ENCODE measurements around the gene RCCD1. TPM values are rescaled to one million over a fixed set of nuclear protein-coding genes. Genes with fewer than 3 reads are reported as not detected.

Gene RCCD1
- total and polyA plus RNA-seq, 2 donors (not counting 3 experiments of a cell fraction or from before 2014, with no cell fraction given): 8.8 to 15.3 TPM

DNA sequence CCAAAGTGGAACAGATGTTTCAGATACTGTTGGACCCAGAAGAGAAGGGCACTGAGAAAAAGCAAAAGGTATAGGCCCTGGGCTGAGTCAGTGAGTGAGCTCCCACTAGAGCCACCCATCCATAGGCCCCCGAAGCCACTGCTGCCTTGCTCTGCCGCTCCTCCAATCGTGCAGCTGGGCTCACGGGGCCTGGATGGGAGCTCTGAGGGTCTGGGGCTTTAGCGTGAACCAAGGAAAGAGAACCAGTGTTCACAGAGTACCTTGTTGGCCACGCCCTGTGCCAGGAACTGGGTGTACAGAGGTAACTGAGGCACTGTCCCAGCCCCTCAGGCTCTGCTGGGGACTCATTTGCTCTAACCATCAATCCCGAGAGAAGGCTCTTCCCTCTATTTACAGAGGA is 14.9 kb upstream of the RCCD1 start:
- intact Hi-C loops (cut with micrococcal nuclease): no loop called here
- Histone ChIP-seq H4K20me1 (replicated peaks; ENCODE audit: control insufficient read depth, extremely low read depth, insufficient read depth, low read length) (no peaks in the 10 kb centered on the region), H3K79me2 (ENCODE audit: control insufficient read depth, insufficient read depth, low read length) (peaks cover 17% of the 10 kb centered on the region), H3K27me3 (ENCODE audit: control insufficient read depth in 2 of 2, insufficient read depth in 2 of 2, low read length in 2 of 2) (no peaks in the 10 kb centered on the region), H3K9me3 (replicated peaks; ENCODE audit: control insufficient read depth, insufficient read depth, low read length) (no peaks in the 10 kb centered on the region), H3K4me1 (ENCODE audit: control insufficient read depth, extremely low read depth, insufficient read depth, low read length) (peaks cover 16% of the 10 kb centered on the region), H3K4me3 (replicated peaks in 1 of 3; ENCODE audit: insufficient read depth in 1 of 3, low read depth in 1 of 3, low read length in 3 of 3) (no peak overlapping the region), H3K9me1 (replicated peaks; ENCODE audit: control insufficient read depth, extremely low read depth, insufficient read depth, low read length) (no peaks in the 10 kb centered on the region), H3K36me3 (ENCODE audit: control insufficient read depth in 2 of 2, extremely low read depth in 1 of 2, insufficient read depth in 2 of 2, low read length in 2 of 2) (peaks cover 16 to 41% of the 10 kb centered on the region in 2 experiments), H3K4me2 (ENCODE audit: insufficient read depth, low read length) (no peak overlapping the region), H2AFZ (ENCODE audit: low read depth, low read length) (no peak overlapping the region), H3K9ac (replicated peaks; ENCODE audit: extremely low read depth, insufficient read depth, low read length) (no peak overlapping the region), H3K27ac (ENCODE audit: insufficient read depth, low read depth, low read length) (no peak overlapping the region)
- BruUV-seq (replicated peaks): no TSS peak
- dilution Hi-C loops (cut with MboI; ENCODE audit: extremely low pct_ligation_motif_present, low sequenced_read_pairs): no loop called here
- FAIRE-seq (no peak), DNase-seq (ENCODE audit: low read depth, low spot score) (no peak)
- TF ChIP-seq JUN (IDR thresholded peaks at IDR 0.05; ENCODE audit: borderline replicate concordance, insufficient read depth, insufficient read length, low read depth) (no peak), EZH2 (IDR thresholded peaks at IDR 0.05; ENCODE audit: borderline replicate concordance, low read depth, low read length, severe bottlenecking) (no peak), FOS (IDR thresholded peaks at IDR 0.05; ENCODE audit: borderline replicate concordance, insufficient read depth, low read length) (no peak), POLR2A (IDR thresholded peaks at IDR 0.05; ENCODE audit: low read depth, low read length) (no peak), MYC (IDR thresholded peaks at IDR 0.05; ENCODE audit: low read depth, low read length) (no peak), POLR2AphosphoS5 (IDR thresholded peaks at IDR 0.05; ENCODE audit: insufficient read depth, low read depth, low read length) (no peak)
- TF ChIP-seq, protein P1, sequence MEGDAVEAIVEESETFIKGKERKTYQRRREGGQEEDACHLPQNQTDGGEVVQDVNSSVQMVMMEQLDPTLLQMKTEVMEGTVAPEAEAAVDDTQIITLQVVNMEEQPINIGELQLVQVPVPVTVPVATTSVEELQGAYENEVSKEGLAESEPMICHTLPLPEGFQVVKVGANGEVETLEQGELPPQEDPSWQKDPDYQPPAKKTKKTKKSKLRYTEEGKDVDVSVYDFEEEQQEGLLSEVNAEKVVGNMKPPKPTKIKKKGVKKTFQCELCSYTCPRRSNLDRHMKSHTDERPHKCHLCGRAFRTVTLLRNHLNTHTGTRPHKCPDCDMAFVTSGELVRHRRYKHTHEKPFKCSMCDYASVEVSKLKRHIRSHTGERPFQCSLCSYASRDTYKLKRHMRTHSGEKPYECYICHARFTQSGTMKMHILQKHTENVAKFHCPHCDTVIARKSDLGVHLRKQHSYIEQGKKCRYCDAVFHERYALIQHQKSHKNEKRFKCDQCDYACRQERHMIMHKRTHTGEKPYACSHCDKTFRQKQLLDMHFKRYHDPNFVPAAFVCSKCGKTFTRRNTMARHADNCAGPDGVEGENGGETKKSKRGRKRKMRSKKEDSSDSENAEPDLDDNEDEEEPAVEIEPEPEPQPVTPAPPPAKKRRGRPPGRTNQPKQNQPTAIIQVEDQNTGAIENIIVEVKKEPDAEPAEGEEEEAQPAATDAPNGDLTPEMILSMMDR (IDR thresholded peaks at IDR 0.05; ENCODE audit: extremely low read depth in 1 of 2, insufficient read depth in 1 of 2, low read depth in 1 of 2, low read length in 2 of 2): no peak
- CTCF ChIA-PET: interaction anchor here (1.2 kb wide), 1 partner anchor 17 kb away, joined by 4 read pairs; no protein-coding TSS in a partner anchor
- POLR2A ChIA-PET: no interaction called here
